Measurements from ENCODE around the gene ATM. TPM values are rescaled to one million over a fixed set of nuclear protein-coding genes. Genes with fewer than 3 reads are reported as not detected.

Gene ATM
- total RNA-seq, 1 experiment from 2014 or later: 529 TPM

- Histone ChIP-seq H3K4me2 (ENCODE audit: low read depth, low read length, poor library complexity, severe bottlenecking) (no peak overlapping the region), H3K79me2 (ENCODE audit: low read length) (peaks cover 100% of the 10 kb centered on the region), H3K9ac (ENCODE audit: low read length) (no peak overlapping the region), H3K4me1 (ENCODE audit: low read length) (no peaks in the 10 kb centered on the region), H3K9me2 (replicated peaks; ENCODE audit: insufficient read depth, low read length) (no peaks in the 10 kb centered on the region), H3K27ac (ENCODE audit: low read length) (no peak overlapping the region), H3K4me3 (ENCODE audit: low read length) (no peak overlapping the region), H3K36me3 (ENCODE audit: insufficient read depth, low read length) (peaks cover 91% of the 10 kb centered on the region), H4K20me1 (ENCODE audit: insufficient read depth, low read depth, low read length) (no peaks in the 10 kb centered on the region), H2AFZ (ENCODE audit: low read length) (no peak overlapping the region), H3K9me3 (ENCODE audit: low read length) (peaks cover 10% of the 10 kb centered on the region), H3K27me3 (ENCODE audit: low read length) (no peaks in the 10 kb centered on the region)
- no peak for DNase-seq
Observed at GRCh38 chr11:108213784-108214183, 9.1 kb upstream of the ATM start.

- H3K4me1 ChIP-seq (ENCODE audit: low read length): peaks cover 24% of the 10 kb centered on the region
- no peak for DNase-seq
- H3K27ac ChIP-seq (ENCODE audit: low read length): no peak overlapping the region
- H3K36me3 ChIP-seq (ENCODE audit: insufficient read depth, low read length): peaks cover 82% of the 10 kb centered on the region
- no peak overlapping the region for H3K4me2 ChIP-seq (ENCODE audit: low read depth, low read length, poor library complexity, severe bottlenecking)
- H3K9me2 ChIP-seq (replicated peaks; ENCODE audit: insufficient read depth, low read length): no peaks in the 10 kb centered on the region
- H3K9me3 ChIP-seq (ENCODE audit: low read length): peaks cover 6% of the 10 kb centered on the region; the same call in 1 of the 2 replicates
- no peak overlapping the region for H3K9ac ChIP-seq (ENCODE audit: low read length)
- H3K4me3 ChIP-seq (ENCODE audit: low read length): no peak overlapping the region
- peaks cover 100% of the 10 kb centered on the region for H3K79me2 ChIP-seq (ENCODE audit: low read length)
- no peaks in the 10 kb centered on the region for H3K27me3 ChIP-seq (ENCODE audit: low read length)
- H2AFZ ChIP-seq (ENCODE audit: low read length): no peak overlapping the region
- peaks cover 31% of the 10 kb centered on the region for H4K20me1 ChIP-seq (ENCODE audit: insufficient read depth, low read depth, low read length)
Observed at GRCh38 chr11:108216988-108217387, 5.9 kb upstream of the ATM start.

DNA sequence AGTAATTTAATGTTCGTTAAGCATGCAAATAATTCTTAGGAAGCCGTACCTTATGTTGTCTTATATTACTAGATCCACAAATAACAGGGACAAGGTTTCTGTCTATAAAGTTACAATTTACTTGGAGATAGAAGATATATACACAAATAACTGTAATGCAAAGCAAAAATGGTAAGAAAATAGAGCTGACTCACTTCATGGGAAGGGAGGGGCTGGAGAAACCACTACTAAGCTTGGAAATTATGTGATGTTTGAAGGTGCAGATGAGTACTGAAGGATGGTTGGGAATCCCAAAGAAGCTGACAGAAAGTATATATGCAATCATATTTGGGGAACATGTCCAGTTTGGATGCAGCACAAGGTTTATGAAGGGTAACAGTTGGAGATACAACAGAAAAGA lies 4.4 kb upstream of the ATM start:
- Histone ChIP-seq H3K36me3 (ENCODE audit: insufficient read depth, low read length) (peaks cover 68% of the 10 kb centered on the region), H3K27me3 (ENCODE audit: low read length) (no peaks in the 10 kb centered on the region), H3K9me3 (ENCODE audit: low read length) (peaks cover under 1% of the 10 kb centered on the region; the same call in 1 of the 2 replicates), H3K4me2 (ENCODE audit: low read depth, low read length, poor library complexity, severe bottlenecking) (no peak overlapping the region), H3K9me2 (replicated peaks; ENCODE audit: insufficient read depth, low read length) (no peaks in the 10 kb centered on the region), H3K9ac (ENCODE audit: low read length) (no peak overlapping the region), H3K27ac (ENCODE audit: low read length) (no peak overlapping the region), H3K79me2 (ENCODE audit: low read length) (peaks cover 95% of the 10 kb centered on the region), H2AFZ (ENCODE audit: low read length) (no peak overlapping the region), H3K4me3 (ENCODE audit: low read length) (no peak overlapping the region), H3K4me1 (ENCODE audit: low read length) (peaks cover 24% of the 10 kb centered on the region), H4K20me1 (ENCODE audit: insufficient read depth, low read depth, low read length) (peaks cover 31% of the 10 kb centered on the region)
- DNase-seq: no peak

GRCh38 chr11:108218912-108219783 lies 3.7 kb upstream of the ATM start:
- Histone ChIP-seq H3K36me3 (ENCODE audit: insufficient read depth, low read length) (peaks cover 61% of the 10 kb centered on the region), H2AFZ (ENCODE audit: low read length) (no peak overlapping the region), H3K4me3 (ENCODE audit: low read length) (no peak overlapping the region), H3K9ac (ENCODE audit: low read length) (no peak overlapping the region), H3K9me2 (replicated peaks; ENCODE audit: insufficient read depth, low read length) (no peaks in the 10 kb centered on the region), H4K20me1 (ENCODE audit: insufficient read depth, low read depth, low read length) (peaks cover 31% of the 10 kb centered on the region), H3K27me3 (ENCODE audit: low read length) (no peaks in the 10 kb centered on the region), H3K4me1 (ENCODE audit: low read length) (peaks cover 26% of the 10 kb centered on the region), H3K27ac (ENCODE audit: low read length) (no peak overlapping the region), H3K79me2 (ENCODE audit: low read length) (peaks cover 95% of the 10 kb centered on the region), H3K9me3 (ENCODE audit: low read length) (no peaks in the 10 kb centered on the region), H3K4me2 (ENCODE audit: low read depth, low read length, poor library complexity, severe bottlenecking) (peak overlapping the region; percentile 85)
- no peak for DNase-seq

- Histone ChIP-seq H3K79me2 (ENCODE audit: low read length) (peaks cover 95% of the 10 kb centered on the region), H3K27ac (ENCODE audit: low read length) (peak overlapping the region; percentile 87), H3K27me3 (ENCODE audit: low read length) (no peaks in the 10 kb centered on the region), H3K9ac (ENCODE audit: low read length) (peak overlapping the region; percentile 86), H3K4me1 (ENCODE audit: low read length) (peaks cover 43% of the 10 kb centered on the region), H3K36me3 (ENCODE audit: insufficient read depth, low read length) (peaks cover 50% of the 10 kb centered on the region), H2AFZ (ENCODE audit: low read length) (no peak overlapping the region), H4K20me1 (ENCODE audit: insufficient read depth, low read depth, low read length) (peaks cover 36% of the 10 kb centered on the region), H3K4me3 (ENCODE audit: low read length) (peak overlapping the region; percentile 74), H3K9me3 (ENCODE audit: low read length) (no peaks in the 10 kb centered on the region), H3K4me2 (ENCODE audit: low read depth, low read length, poor library complexity, severe bottlenecking) (peak overlapping the region; percentile 85), H3K9me2 (replicated peaks; ENCODE audit: insufficient read depth, low read length) (no peaks in the 10 kb centered on the region)
- peak; percentile 72 for DNase-seq
Observed at GRCh38 chr11:108220721-108221336, 2.0 kb upstream of the ATM start.

DNA sequence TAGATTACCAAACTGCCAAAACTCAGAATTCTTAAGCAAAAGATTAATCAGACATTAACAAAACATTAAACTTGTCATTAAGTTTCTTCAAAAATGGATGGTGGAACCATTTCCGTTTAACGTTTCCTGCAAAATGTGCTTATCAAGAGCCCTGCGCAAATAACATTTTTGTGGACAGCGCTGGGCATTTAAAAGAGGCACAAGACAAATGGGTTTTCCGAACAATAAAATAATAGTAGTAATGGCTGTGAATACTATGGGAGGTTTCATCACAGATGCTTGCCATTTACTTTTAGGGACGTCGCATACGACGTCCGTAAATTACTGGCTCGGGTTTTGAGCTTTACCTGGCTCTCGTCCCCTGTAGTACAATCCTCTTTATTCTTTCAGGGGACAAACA lies 1.5 kb upstream of the ATM start:
- peaks cover 49% of the 10 kb centered on the region for H3K36me3 ChIP-seq (ENCODE audit: insufficient read depth, low read length)
- H3K27ac ChIP-seq (ENCODE audit: low read length): peak overlapping the region; percentile 87
- peak overlapping the region; percentile 74 for H3K4me3 ChIP-seq (ENCODE audit: low read length)
- peak overlapping the region; percentile 85 for H3K4me2 ChIP-seq (ENCODE audit: low read depth, low read length, poor library complexity, severe bottlenecking)
- H3K79me2 ChIP-seq (ENCODE audit: low read length): peaks cover 95% of the 10 kb centered on the region
- no peaks in the 10 kb centered on the region for H3K27me3 ChIP-seq (ENCODE audit: low read length)
- H4K20me1 ChIP-seq (ENCODE audit: insufficient read depth, low read depth, low read length): peaks cover 36% of the 10 kb centered on the region
- H3K9me3 ChIP-seq (ENCODE audit: low read length): no peaks in the 10 kb centered on the region
- H3K9me2 ChIP-seq (replicated peaks; ENCODE audit: insufficient read depth, low read length): no peaks in the 10 kb centered on the region
- peaks cover 48% of the 10 kb centered on the region for H3K4me1 ChIP-seq (ENCODE audit: low read length)
- H3K9ac ChIP-seq (ENCODE audit: low read length): peak overlapping the region; percentile 86
- no peak overlapping the region for H2AFZ ChIP-seq (ENCODE audit: low read length)
- peak; percentile 74 for DNase-seq

DNA sequence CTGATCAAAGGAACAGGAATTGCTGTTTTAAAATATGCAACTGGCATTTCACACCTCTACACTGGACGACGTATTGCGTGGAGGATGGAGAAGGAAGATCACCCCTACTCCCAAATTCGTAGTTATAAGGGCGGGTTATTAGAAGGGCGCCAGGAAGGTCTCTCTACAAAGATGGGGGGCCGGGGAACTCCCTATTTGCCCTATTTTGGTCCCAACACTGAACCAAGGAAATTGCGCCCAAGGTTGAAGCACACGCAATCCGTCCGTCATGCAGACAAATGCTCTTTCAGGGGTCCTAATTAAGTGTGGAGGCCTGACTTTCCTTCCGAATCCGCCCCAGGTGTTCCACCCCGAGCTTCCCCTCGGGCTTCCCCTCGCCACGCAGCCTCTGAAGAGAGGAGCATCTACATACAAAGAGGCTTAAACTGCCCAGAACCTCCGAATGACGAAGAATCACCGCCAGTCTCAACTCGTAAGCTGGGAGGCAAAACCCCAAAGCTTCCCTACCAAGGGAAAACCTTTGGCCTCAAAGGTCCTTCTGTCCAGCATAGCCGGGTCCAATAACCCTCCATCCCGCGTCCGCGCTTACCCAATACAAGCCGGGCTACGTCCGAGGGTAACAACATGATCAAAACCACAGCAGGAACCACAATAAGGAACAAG lies 825 bp upstream of the ATM start:
- H3K4me2 ChIP-seq (ENCODE audit: low read depth, low read length, poor library complexity, severe bottlenecking): peak overlapping the region; percentile 85
- peaks cover 95% of the 10 kb centered on the region for H3K79me2 ChIP-seq (ENCODE audit: low read length)
- no peaks in the 10 kb centered on the region for H3K9me3 ChIP-seq (ENCODE audit: low read length)
- H3K27me3 ChIP-seq (ENCODE audit: low read length): no peaks in the 10 kb centered on the region
- peak overlapping the region; percentile 87 for H3K27ac ChIP-seq (ENCODE audit: low read length)
- H3K9ac ChIP-seq (ENCODE audit: low read length): peak overlapping the region; percentile 86
- H3K4me3 ChIP-seq (ENCODE audit: low read length): peak overlapping the region; percentile 74
- H2AFZ ChIP-seq (ENCODE audit: low read length): peak overlapping the region; percentile 61; the same call in 1 of the 2 replicates
- peak; percentile 86 for DNase-seq
- H4K20me1 ChIP-seq (ENCODE audit: insufficient read depth, low read depth, low read length): peaks cover 36% of the 10 kb centered on the region
- no peaks in the 10 kb centered on the region for H3K9me2 ChIP-seq (replicated peaks; ENCODE audit: insufficient read depth, low read length)
- H3K4me1 ChIP-seq (ENCODE audit: low read length): peaks cover 52% of the 10 kb centered on the region
- peaks cover 48% of the 10 kb centered on the region for H3K36me3 ChIP-seq (ENCODE audit: insufficient read depth, low read length)

All from Karpas-422 (cell line).